ENCODE data around the gene GPR18.

Gene GPR18, protein sequence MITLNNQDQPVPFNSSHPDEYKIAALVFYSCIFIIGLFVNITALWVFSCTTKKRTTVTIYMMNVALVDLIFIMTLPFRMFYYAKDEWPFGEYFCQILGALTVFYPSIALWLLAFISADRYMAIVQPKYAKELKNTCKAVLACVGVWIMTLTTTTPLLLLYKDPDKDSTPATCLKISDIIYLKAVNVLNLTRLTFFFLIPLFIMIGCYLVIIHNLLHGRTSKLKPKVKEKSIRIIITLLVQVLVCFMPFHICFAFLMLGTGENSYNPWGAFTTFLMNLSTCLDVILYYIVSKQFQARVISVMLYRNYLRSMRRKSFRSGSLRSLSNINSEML

DNA sequence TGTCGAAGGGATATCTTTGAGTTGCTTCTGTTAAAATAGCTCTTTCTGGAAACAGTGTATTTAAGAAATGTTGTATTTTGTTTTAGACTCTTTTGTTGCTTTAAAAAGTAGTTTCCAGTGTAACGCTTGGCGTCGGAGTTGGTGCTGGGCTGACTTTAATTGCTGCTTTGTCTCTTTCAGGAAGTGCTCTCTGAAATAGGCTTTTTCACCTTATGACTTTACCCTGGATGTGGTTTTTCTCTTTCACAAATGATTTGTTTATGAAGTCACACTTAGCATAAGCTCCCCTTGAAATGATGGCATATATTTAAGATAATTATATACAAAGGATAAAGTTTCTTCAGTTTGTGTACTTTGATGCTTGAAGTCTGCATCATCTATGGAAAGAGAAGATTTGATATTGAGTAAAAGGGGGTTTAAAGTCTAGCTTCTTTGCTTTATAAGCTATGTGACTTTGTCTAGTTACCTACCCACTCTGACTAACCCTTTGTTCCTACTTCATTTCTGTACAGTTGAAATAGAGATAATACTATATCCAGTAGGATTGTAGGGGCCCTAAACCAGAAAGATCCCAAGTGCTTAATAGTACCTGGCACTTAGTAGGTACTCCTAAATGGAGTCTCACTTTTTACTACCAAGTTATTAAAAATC, at the start of gene GPR18:
Gene GPR18, minus strand, starts transcription at position 170 of the 651 bp plus-strand sequence. CDS start 2,507 bp downstream, outside the sequence.
- no peak for DNase-seq (ENCODE audit: low spot score)

DNA sequence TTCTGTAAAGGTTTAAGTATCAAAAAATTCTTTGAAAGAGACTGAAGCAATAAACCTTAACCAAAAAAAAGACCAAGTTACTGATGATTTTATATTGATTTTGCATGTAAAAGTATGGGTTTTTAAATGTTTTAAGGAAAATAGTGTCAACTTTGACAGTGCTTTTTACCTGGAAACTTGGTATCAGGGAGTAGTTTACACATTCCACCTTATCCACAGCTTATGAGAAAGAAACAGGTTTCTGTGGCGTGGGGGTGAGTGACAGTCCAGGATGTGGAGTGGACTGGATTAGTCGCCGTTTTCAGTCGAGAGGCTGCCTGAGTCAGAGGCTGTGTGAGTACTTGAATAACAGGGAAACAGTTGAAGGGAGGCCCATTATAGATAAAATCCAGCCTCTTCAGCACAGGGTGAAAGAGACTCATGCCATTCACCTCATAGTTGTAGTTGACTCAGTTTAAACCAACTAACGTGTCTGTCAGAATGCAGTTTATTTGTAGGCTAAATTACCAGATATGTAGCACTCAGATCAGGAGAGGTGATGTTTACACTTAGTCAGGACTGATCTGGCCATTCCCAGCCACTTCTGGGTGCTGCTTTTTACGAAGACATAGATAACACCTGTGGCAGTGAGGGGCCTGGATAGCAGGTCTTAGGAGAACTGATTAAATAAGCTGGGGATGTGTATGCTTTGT, 49.6 kb upstream of the GPR18 start:
- no peak for DNase-seq (ENCODE audit: low spot score)

DNA sequence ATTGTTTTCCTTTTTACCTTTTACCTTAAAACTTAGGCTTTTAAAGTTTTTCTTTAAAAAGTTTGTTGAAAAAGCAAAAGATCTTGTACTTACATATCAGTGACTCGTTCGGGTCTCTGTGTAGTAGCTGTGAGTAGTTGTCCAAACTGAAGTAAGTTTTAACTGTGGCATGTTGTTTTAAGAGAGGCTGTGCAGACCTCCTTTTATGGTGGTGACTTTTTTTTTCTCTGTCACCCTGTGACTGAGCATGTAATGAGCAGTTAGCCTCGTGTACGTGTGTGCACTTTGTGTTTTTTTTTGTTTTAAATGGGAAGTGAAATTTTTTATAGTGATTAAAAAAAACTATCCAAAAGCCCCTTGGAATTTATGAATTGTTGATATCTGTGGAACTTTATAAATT, 49.1 kb upstream of the GPR18 start, which contains the start of gene GPR183:
Gene GPR183, minus strand, starts transcription at position 153 of the 400 bp plus-strand sequence. CDS start 11,254 bp downstream, outside the sequence.
- DNase-seq (ENCODE audit: low spot score), result no peak

DNA sequence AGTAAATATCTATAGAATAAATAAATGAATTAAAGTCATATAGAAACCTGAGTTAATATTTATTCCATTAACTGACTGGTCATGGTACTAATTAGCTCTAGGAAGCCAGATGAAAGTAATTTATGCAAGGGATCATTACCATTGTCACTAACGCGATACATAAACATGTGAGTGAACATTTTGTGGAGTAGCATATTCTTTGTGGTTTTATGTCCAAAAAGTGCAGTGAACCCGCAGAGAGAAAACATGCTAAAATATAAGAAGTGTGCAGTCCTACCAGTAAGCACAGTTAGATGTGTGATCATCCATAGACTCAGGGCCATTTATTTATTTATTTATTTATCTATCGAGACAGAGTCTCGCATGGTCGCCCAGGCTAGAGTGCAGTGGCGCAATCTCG, 47.4 kb upstream of the GPR18 start:
- DNase-seq (ENCODE audit: low spot score), result no peak

DNA sequence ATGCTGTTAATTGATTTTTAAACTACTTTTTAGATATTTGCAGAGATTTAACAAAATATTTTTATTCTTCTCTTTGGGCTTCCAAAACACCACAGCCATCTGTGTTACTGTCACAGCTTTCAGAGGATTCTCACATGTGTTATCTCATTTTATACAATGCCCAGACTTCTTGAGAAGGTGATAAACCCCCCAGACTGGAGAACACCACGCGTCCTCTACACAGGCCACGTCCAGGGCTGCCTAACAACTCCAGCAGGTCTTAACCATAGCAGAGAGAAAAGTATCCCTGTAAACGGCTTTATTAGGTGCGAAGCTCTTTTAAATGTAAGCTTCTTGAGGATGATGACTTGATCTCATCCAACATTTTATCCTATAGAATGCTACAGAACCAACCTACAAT, 47.0 kb upstream of the GPR18 start:
- no peak for DNase-seq (ENCODE audit: low spot score)

DNA sequence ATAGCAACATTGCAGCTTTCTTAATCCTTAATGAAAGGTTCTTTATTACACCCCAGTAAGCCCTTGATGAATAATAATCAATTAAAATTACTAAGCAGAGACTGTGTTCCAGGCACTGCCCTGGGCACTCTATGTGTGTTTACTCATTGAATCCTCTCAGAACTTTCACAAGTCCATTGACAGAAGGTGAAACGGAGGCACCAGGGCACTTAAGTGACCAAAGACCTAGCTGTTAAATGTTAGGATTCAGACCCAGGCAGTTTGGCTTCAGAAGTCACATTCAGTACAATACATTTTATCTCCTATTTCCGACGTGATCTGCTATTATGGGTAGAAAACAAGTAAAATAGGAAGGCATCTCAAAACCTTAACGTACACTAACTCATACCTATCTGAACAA, 46.4 kb upstream of the GPR18 start:
- no peak for DNase-seq (ENCODE audit: low spot score)

DNA sequence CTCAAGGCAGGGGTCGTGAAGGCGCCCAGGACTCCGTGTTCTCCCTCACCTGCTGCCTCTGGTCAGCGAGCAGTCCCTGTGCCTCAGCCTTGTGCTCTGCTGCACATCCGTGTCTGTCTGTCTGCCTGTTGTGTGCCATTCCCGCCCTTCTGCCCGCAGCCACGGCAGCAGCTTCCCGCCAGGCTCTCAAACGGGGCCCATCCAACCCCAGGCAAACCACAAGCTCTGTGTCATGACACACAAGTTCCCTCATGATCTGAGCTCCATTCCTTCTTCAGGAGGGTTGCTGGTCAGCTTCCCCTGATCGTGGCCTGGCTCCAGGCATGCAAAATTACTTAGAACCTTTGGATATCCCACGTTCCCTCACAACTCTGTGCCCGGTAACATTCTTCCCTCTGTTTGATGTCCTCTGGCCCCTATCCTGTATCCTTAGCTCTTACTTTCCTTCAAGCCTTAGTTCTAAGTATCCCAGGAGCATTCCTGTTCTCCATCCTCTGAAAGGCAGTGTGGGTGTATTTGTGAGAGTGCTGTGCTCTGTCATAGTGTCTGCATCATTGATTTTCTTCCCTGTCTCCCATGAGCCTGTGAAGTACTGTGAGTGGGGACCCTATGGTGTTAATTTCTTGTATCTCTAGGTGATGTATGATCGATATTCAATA, 45.8 kb upstream of the GPR18 start:
- DNase-seq (ENCODE audit: low spot score), result no peak

DNA sequence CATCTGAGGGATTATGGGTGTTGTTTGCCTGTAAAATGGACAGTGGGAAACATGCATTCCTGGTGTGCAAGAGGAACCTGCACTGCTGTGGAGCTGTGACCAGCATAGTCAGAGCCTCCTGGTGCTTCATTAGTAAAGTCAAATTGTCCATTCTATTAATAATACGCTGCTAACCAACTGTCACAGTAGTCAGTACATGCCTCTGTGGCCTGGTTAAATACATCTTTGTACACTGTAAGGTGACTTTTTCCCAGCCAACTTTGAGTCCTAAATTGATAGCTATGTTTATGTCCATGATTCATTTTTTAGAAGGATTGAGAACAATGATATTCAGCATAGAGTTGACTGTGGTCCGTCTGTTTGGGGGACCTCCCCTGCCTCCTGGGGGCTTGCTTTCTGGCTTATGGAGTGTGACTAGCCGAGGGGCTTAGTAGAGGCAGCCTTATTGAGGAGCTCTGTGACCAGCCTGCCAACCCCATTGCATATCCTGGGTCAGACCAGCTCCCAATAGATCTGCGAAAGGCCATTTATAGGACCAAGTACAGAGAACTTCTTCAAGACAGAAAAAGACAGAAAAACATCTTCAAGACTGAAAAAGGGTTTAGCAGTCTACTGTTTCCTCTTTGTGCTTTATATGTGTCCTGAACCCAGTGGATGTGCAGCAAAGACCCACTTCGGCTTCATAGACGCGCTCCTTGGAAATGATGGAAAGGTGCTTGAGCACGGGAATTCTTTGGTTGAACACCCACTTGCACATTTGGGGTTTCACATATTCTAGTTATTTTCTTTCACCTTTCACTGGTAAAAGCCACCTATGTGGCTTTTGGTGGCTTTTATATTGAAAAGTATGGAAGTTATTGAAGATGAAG, 44.7 kb upstream of the GPR18 start:
- DNase-seq (ENCODE audit: low spot score), result no peak

DNA sequence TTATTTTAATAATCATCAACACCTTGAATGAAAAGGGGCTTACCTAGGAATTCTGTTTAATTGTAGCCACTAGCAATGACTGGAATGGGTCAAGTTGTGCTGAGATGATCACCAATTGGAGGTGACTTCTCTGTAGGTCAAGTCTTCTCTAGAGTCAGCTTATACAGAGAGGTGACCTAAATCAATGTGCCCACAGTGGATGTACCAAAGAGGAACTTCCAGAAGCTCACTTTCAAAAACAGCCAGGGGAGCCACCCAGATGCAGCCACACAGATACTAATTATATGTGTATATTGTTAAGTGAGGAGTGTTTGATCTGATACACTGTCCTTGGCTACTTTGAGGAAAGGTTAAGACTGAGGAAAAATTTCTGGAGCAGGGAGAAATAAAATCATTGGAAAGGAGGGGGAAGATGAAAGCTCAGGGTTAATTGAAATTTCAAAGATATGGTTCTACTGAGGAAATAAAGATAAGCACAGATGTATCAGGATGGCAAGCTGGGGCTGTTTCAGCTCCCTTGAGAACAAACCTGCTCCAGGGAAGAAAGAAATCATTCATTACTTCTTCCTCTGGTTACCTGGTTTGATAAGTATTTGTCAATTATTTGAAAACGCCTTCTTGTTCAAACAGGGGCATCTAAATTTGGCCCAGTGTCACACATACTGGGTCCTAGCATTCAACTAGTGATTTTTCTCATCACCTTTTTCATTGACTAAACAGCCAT, 43.9 kb upstream of the GPR18 start:
- DNase-seq (ENCODE audit: low spot score), result no peak

DNA sequence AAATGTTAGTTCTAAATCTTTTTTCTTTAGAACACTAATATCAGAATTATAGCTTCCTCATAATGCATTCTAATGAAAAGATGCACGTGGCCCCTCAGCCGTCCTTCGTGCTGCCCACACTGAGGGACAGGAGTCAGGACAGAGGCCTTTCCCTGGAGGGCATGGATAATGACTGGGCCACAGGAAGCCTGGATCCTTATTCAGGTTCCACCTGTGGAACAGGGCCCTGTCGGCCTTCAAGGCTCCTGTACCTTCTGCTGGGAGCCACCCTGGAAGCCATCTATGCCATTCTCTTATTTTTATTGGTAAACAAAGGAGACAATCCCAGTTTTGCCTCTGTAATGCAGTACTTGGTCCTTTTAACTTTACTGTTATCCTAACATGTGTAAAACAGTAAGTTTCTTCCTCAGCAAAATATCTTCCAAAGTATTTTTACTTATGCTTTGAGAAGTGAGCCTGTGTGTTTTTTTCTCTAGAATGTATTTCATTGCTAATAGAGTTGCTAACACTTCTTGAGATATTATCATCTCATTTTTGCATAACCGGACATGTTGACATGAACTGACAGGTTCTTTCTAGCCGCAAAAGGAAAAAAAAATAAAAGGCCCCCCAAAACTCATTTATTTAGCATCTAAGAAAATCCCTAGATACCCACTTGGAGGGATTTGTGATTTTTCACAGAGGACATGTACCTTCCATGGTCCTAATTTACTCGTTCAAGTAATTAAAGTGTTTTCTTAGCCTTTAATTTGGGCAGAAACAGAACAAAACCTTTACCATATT, 43.1 kb upstream of the GPR18 start:
- DNase-seq (ENCODE audit: low spot score), result no peak

DNA sequence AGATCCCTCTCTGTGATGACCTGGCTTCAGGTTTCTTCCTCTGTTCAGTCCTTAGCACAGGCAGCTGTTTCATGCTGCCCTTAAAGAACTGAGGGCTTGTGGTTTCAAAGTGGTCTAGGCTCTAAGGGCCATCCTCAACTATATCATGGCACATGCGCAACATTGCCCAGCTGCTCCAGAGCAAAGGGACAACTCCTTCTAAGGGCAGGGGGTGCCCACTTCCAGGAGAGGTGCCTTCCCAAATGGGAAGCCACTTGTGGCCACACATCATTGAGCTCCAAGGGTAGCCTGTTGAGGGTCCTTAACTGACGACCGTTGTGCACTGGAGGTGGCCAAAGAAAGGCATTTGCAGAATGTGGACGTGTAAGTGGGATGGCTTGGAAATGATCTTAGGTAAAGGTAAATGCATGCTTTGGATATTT, 41.8 kb upstream of the GPR18 start:
- DNase-seq (ENCODE audit: low spot score), result no peak

DNA sequence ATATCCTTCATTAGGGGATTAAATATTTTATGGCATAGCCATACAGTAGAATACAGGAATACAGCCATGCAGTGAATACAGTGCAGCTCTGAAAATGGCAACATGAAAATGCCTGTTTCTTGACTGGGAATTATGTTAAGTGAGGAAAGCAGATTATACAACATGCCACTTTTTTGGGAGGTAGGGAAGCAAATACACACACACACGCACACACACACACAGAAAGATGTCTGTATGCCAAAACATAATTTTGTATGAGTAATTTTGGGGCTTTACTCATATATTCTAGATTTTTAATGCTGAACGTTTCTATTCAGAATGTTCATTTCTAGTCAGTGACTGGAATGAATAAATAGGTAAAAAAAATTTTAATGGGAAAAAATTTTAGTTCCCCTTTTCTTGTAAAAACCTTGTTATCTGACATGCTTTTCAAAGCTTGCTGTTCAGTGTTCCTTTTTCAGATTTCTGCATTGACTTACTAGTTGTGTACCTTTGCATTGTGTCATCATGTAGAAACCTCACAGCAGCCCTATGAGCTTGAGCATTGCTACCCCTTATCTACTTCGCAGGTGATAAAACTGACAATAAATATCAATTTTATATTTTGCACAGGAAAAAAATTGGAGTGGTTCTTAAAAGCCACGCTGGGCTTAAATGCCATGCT, 41.2 kb upstream of the GPR18 start:
- no peak for DNase-seq (ENCODE audit: low spot score)

DNA sequence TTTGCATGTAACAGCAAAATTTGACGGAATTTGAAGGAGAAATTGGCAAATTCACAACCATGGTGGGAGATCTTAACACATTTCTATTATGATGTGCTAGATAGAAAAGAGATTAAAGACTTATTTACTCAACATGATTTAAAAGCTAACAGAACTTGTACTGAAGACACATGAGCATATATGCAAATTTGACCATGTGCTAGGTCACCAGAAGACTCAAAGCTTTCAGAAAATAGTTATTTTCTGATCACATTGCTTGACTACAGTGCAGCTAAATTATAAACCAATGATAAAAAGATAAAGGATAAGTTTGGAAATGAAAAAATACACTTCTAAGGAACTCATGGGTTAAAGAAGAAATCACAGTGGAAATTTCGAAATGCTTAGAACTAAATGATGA, 39.9 kb upstream of the GPR18 start:
- no peak for DNase-seq (ENCODE audit: low spot score)

DNA sequence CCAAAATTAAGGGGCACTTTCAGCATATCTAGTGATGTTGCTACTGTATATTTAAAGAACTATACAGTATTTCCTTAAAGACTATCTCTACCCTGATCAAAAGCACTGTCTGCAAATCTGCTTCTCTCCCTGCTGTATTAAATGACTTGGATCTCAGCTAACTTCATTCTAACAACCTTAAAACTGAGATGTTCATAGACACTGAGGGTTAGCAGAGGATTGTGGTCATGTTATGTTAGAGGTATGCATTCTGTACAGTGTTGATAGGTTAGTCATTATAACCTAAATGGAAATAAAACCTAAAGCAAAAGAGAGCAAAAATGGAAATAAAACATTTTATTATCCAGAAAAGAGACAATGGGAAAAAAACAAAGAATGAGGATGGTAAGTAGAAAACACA, 39.2 kb upstream of the GPR18 start:
- DNase-seq (ENCODE audit: low spot score), result no peak

DNA sequence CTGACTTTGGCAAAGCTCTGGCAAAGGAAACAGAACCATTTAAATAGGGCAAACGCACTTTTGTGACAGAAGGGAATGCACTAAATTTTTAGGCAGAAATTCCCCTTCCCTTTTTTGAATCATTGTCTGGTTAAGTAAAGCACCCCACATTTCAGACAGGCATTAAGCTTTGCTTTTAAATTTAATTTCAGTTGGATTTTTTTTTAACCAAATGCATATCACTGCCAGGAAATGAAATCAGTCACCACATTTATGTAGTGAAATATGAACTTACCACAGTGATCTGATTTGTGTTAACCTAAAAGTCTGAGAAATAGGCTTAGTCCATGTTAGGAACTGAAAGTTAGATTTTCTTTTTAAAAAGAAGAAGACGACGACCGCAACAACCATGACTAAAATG, 38.2 kb upstream of the GPR18 start:
- no peak for DNase-seq (ENCODE audit: low spot score)

DNA sequence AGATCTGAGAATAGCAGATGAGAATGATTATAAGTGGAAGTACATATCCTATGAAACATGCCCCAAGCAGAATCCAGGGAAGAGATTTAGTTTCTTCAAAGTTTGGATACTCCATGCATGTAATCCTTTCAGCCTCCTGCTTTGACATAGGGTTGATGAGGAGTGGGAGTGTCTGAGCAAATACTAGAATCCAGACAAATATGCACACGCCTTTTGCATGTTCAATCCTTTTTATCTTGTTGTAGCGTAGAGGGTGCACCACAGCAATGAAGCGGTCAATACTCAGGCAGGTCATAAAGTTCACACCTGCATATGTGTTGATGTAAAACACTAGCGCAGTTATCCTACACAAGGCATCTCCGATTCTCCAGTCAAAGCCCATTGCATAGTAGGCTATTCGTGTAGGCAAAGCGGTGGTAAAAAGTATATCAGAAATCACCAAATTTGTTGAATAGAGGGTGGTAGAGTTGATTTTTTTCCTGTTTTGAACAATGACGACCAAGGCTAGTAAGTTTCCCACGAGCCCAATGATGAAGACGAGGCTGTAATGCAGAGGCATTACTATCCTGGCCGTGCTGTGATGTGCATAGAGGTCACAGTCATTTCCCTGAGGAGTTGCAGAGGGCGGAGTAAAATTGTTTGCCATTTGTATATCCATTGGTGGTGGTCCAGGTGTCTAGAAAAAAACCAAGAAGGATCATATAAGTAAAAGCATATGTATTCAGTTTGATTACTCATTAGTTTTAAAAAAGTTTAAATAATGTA, 37.5 kb upstream of the GPR18 start:
- DNase-seq (ENCODE audit: low spot score), result no peak

DNA sequence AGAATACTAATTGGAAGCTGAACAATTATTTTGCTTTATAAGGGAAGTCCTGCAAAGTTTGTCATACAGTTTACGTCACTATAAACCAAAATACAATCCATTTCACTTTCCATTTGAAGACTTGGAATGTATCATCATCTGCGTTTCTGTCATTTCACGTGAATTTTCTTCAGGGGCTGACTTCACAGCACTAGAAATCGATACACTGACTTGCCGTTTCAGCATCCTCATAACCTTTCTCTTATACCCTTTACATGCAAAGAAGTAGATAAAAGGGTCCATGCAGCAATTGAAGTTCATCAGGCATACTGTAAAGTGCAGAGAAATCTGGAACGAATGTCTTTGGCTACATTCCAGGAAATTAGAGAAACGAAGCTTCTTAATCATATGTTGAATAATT, 36.8 kb upstream of the GPR18 start:
- DNase-seq (ENCODE audit: low spot score), result no peak

DNA sequence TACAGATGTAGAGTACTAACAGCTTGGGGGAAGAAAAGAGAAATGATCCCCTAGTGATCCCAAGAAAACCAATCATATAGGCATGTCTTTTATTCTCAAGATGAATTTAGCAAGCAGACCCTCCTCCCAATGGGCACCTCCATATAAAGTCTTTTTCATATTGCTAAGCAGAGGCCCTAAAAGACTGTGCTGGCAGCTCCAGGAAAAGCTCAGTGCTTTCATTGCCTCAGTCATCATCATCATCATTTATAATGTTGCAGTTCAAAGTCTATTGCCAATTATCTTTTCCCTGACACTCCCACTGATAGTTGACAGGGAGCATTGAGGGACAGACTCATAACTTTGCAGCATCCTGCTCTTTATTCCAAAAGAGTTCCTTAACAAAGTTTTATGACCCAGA, 36.0 kb upstream of the GPR18 start:
- no peak for DNase-seq (ENCODE audit: low spot score)

DNA sequence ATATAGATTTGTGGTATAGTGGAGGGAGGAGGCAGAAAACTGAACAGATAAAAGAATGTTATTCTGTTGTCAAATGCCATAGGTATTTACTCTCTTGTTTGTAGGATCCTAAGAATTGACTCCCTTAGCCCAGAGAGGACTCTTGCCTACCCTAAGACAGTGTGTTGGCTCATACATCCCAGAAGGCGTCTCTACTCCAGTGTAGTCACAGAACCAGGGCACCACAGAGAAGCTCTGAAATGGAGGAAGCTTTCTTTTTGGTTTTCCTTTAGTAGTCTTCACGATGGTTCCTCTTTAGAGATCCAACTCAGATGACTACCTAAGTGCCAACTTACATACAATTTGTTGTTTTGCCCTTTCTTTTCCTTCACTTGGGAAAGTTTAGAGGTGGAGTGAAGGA, 35.0 kb upstream of the GPR18 start:
- no peak for DNase-seq (ENCODE audit: low spot score)

Measured in left forelimb (tissue), 1 donor.